ENCODE data around the gene WNT5B.

WNT5B gene

DNA sequence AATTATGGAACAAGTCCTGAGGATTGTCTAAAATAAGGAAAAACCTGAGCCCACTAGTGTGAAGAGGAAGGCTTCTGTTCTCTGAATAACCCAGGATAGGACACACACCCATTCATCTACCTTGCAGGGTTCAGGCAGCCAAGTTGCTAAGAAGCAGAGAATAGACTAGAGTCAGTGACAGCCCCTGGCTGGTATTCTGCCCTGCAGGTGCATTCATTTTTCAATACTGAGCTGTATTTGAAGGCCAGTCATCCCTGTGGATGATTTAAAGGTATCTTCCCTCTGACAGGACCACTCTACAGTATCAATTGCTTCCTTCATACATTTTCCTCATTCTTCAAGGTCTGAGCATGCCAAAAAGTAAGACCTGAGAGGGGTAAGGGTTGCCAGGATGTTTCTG is 22.9 kb downstream of the WNT5B start:
- DNase-seq (ENCODE audit: low spot score): no peak

DNA sequence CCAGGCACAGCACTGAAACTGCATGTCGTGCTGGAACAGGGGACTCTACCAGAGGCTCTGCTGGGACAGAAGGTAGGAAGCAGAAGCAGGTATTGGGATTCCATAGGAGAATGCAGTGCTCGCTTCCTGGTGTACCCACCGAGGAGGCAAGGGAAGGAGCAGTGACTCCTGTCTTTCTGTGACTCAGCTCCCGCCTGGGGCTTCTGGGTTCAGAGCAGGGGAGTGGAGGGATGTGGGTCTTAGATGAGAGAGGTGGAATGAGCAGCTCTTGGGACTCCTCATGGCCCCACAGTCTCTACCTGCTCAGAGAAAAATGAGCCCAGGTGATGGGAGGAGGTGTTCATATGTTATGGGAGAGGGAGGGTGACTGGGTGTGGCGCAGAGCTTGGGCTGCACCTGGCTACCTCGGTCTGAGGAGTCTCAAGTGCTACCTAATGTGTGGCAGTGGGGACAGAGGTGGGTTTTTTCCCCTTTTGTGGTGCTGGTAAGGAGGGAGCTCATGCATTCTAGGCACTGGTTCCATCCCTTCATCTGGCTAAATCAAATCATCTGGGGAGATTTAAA is 26.3 kb downstream of the WNT5B start:
- DNase-seq (ENCODE audit: low spot score): no peak

DNA sequence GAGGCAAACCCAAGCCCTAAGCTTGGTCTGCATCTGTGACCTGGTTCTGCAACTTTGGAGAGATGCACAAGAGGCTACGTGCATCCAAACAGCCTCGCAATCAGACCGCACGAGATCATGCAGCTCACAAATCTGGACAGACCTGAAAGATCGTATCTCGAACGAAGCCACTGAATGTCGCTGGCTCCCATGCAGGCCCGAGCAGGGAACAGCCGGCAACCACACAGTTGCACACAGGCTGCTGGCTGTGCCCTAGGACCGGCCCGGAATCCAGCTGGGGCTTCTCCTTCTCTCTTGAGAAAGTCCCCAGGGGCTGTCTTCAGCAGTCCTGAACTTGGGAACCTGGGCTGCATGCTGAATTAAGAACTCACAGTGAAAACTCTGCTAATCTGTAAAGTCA is 27.9 kb downstream of the WNT5B start:
- no peak for DNase-seq (ENCODE audit: low spot score)

DNA sequence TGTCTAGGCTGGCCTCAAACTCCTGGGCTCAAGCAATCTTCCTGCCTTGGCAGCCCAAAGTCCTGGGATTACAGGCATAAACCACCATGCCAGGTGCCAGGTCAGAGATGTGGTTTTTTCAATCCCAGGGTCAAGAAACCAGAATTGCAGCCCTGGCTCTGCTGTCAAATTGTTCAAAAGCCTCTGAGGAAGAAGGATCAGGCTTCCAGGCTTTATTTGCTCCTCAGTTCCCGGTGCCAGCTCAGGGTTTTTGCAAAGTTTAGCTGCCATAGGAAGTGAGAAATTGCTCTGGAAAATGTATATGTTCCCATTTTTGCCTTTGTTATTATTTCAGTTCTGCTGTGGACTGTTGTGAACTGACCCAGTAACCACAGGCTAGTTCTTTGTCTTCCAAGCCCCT is 28.7 kb downstream of the WNT5B start:
- DNase-seq (ENCODE audit: low spot score): no peak

DNA sequence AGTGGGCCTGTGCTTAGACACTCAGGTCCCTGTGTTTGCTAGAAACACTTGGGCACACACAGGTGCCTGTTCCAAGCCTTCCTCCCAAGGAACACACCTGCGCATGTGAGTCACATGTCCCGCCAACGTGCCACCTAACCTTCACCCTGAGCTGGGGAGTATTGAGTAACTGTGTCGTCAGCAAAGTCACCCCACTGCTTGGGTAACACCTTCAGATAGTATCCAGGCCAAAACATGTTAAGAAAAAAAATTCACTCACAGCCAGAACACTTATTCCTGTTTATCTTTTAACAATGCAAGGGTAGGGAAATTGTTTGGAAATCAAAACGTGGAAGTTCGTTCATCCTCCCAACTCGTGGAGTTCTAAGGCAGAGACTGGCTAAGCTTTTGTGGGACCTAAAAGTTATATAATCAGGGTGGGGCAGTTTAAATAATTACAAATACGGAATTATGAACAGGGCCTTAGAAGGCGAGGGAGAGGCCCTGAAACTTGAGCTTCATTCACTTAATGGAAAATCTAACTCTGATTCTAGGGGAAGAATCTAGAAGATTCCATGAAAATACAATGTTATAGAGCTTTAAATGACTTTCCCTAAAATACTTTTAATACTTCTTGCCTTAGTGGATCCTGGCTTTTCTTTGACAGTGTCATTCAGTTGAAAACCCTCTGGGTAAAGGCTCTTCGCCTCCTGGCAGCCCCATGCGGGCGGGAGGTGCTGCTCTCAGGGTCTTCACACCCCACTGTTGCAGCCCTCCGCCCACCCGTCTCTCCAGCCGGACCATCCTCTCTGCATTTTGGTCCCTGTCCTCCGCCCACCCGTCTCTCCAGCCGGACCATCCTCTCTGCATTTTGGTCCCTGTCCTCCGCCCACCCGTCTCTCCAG is 31.5 kb downstream of the WNT5B start:
- DNase-seq (ENCODE audit: low spot score): peak; percentile 57

DNA sequence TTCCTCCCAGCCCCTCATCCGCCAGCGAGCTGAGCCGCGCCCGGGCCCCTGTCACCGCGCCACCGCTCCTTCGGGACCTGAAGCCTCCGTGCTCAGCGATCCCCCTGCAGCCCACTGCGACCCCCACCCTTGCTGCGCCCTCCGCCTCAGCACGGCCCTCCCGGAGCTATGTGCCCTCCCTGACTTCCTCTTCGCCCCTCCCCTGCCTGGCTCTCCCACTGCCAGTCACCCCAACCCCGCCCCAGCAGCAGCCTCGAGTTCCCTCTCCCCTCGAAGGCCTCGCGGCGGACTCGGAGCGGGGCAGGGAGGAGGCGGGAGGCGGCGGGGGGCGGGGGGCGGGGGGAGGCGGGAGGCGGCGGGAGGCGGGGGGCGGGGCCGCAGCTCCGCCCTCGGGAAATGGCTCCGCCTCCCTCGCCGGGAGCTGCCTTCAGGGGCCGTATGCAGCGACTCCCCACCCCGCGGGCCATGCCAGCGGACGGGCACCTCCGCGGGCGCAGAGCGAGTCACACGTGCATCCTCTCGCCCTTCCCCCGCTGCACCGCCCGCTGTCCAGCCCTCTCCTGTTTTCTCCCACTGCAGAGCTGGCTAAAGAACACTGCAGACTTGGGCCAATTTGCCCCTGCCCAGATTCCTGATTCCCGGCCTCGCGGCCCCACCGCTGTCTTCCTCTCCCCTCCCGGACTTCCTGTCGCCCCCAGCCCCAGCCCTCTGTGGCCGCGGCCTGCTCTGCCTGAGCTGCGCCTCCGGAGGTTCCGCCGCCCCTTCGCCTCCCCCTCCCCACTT is 32.7 kb downstream of the WNT5B start:
- DNase-seq (ENCODE audit: low spot score): peak; percentile 92

DNA sequence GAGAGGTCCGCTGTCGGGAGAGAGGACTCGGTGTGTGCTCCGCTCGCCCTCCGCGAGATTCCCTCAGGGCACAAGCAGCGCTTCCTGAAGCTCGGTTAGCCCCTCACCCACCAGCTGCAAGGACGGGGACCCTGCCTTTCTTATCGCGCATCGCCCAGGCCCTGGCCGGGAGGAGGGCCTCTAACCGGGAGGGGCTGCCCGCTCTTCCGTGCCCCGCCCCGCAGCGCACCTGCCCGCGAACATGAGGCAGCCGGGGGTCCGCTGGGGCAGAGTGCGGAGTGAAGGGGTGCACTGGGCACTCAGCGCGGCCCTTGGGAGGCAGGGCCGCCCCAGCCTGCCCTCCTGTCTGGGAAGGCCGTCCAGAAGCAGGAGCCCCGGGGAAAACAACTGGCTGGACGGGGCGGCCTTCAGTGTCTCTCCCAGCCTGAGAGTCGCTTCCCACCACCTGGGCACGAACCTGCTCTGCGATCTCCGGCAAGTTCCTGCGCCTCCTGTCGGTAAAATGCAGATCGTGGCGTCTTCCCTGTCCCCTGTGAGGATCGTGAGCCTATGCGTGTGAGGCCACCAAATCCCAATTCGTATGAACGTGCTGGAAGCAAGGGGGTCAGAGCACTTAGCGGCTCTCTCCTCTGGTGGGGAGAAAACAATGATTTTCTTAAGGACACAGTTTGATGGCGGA is 33.9 kb downstream of the WNT5B start:
- DNase-seq (ENCODE audit: low spot score): no peak

DNA sequence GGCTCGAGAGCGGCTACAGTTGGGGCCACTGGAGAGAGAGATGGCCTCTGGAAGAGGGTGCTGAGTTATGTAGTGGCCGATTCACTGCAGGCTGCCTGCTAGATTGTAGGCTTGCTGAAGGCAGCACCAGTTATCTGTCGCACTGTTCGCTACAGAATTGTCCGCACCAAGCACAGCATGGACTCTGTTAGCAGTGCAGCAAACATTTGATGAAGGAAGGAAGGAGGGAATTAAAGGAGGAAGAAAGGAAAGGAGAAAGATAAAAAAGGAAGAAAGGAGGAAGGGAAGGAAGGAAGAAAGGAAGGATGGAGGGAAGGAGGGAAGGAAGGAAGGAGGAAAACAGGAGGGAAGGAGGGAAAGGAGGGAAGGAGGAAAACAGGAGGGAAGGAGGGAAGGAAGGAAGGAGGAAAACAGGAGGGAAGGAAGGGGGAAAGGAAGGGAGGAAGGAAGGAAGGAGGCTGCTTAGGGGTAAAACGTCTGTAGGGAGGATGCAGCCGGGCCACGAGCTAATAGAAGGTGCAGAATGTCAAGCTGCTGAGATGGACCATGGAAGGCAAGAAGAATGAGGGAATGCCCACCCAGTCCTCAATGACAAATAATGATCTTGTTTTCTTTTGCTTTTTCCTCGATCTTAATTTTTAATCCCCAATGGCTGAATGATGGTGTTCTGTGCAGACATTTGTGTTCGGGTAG is 34.6 kb downstream of the WNT5B start:
- no peak for DNase-seq (ENCODE audit: low spot score)

DNA sequence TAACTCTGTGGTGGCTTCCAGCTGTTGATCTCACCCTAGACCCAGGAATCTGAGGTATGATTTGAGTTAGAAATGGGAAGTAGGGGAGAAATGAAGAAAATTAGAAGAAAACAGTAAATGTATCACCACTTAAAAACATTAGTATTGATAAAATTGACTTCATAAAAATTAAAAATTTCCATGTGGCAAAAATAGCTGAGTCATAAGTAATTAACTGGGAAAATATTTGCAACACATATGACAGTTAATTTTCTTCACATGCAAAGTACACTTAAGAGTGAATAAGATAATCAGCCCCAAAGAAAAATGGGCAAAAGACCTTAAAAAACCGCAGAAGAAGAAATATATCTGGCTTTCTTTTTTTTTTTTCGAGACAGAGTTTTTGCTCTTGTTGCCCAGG is 36.3 kb downstream of the WNT5B start:
- DNase-seq (ENCODE audit: low spot score): no peak

DNA sequence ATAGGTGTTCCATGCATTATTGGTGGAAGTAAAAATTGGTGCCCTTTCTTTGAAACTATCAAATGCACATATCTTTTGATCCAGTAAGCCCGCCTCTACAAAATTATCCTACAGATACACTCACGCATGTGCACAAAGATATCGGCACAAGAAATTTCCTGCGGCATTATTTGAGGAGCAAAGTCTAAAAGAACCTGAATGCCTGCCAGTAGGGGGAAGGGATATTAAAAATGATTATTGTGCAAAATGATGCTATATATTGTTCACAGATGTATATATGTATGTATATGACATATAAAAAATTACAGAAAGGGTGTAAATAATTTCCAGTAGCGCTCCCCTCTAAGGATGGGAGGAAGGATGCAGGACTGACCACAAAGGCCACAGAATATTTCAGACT is 37.2 kb downstream of the WNT5B start:
- DNase-seq (ENCODE audit: low spot score): no peak

DNA sequence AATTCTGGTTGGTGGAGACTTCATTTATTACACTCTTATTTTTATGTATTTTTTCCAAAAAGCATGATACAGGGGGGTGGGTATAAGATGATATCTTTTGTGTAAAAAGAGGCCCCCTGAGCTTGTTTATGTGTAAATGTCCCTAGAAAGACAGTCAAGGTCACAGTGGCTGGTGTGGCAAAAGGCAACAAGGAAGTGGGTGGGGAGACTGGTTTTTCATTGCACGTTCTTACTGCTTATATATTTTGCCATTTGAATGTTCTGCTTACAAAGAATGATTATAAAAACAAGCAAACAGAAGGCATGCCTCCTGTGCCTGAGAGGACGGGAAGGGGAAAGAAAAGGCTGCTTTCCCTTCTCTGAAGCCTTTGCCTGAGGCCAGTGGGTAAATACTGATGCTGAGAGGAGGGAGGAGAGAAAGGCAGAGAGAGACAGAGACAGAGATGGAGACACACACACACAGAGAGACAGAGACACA is 37.7 kb downstream of the WNT5B start:
- DNase-seq (ENCODE audit: low spot score): no peak

DNA sequence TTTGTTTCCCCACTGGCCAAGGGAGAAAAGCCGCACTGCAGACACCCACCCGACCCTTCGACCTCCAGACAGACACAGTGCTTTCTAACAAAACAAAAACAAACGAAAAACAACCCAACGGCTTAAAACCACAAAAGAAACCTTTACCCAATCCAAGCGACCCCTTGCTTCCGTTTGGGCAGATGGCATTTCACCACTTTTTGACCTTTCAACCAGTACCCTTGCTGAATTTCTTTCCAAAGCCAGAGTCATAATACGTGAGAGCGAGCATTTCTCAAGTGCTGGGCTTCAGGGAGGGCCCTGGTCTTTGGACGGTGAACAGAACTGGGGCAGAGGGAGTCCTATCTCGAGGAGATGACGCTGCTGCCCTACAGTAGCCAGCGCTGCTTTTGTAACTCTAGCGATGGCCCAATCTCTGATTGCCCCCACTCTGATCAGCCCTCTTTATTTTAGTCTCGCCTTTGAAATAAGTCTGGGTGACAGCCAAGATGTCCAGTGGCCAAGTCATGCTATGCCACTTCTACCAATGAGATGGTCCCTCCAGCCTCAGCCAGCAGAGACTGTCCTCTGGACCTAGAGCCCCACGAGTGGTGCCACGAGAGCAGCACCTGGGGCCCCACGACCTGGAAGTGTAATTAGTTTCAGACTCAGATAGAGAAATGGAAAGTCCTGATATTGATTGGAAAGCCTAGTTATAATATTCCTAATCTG is 40.0 kb downstream of the WNT5B start:
- DNase-seq (ENCODE audit: low spot score): no peak

DNA sequence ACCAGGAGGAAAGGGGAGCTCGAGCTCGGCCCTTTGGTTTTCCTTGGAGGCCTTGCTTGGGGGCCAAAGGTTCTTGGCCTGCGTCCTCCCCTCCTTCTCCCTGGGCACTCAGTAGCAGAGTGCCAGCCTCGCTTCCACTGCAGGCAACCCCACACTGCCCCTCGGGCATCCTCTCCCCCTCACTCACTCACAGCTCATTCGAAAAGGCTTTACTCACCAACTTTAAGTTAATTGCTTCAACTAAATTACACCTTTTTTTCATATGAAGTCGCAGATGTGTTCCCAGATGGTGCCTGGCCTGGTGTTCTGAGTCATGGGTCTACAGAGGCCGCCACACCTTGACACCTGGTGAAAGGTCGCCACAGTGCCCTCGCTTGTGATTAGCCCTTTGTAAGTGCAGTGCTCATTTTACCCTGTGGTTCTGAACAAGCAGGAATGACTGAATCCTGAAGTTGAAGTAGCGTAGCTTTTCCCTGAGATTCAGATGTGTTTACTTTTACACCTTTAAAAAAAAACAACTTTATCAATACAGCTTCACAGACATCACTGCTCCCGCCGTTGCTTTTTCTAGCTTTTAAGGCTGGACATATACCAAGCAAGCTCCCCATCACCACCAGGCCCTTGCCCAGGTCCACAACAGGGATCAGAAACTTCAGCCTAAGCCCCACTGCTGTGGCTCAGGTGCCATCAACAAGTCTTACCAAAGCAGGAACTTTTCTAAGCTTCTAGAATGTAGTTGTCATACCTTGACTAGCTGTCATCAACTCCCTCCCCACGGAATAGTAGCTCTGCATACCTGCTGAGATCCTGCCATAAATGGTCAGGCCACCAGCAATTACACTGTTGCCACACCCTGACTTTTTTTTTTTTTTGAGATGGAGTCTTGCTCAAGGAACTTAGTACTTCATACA is 41.6 kb downstream of the WNT5B start:
- DNase-seq (ENCODE audit: low spot score): peak; percentile 92

DNA sequence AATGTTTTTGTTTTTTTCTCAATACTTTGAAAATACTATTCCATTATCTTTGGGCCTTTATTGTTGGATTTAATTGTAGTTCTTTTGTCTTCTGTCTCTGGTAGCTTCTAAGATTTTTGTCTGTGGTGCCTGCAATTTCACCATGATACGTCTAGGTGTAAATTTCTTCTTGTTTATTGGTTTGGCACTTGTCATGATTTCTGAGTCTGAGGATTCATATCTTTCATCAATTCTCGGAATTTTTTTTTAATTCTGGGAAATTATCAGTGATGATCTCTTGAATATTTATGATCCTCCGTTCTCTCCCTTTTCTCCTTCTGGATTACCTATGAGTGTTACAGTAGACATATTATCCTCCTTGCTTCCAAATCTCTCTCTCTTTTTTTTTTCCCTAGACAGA is 47.0 kb downstream of the WNT5B start:
- no peak for DNase-seq (ENCODE audit: low spot score)

DNA sequence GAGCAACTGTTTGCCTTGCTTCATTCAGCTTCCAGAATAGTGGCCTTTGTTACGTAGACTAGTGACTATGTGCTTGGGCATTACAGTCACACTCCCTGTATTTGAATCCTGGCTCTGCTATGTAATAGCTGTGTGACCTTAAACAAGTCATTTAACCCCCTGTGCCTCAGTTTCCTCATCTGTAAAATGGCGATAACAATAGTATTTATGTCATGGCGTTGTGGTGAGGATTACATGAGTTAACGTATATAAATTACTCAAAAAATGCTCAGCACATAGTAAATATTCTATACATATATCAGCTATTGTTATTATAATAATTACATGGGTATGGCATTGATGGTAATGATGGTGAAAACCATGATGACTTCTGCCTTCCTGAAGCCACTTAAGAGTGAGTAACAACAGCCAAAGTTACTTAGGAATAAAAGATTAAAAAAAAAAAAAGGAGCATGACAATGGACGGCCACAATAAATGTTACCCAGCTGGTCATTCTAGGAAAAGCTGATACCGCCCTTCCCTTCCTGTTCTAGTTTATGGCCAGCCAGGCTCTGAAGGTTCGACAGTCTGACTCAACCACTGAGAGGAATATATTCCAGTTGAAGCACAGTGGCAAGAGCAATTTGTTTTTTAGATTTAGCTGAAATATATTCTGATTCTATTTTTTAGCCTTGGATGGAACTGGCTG is 51.9 kb downstream of the WNT5B start:
- DNase-seq (ENCODE audit: low spot score): no peak

DNA sequence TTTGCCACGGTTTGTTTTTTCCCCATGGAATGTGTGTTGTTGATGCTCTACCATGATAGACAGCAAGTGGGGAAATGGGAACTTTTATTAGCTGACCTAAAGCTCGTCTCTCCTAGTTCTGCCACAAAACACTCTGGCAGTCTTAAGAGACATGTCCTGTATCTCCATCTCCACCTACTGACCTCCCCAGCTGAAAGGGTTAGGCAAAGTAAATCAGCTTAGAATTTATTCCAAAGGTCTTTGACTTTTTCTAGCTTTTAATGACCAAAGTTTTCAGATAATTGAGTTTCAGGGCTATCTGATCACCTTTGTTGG is 52.4 kb downstream of the WNT5B start:
- no peak for DNase-seq (ENCODE audit: low spot score)

DNA sequence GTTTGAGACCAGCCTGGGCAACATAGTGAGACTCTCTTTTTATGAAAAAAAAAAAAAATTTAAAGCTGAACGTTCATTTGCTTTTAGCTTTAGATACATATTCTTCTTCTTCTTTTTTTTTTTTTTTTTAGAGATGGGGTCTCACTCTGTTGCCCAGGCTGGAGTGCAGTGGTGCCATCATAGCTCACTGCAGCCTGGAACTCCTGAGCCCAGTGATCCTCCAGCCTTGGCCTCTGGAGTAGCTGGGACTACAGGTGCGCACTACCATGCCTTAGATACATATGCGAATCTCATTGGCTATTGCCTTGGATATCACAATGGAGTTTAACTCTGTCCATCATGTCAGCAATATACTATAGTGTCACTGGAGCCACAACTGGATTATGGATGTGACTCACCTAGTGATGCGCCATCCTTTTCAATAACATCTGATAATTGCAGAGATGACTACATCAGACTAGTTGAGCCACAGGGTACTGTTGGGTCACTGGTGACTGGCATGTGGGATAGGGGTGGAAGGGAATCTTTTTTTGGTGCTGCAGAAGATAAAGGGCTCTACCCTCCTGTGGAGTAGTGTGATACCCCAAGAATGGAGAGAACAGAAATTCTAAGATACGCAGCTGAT is 59.2 kb downstream of the WNT5B start:
- DNase-seq (ENCODE audit: low spot score): no peak

DNA sequence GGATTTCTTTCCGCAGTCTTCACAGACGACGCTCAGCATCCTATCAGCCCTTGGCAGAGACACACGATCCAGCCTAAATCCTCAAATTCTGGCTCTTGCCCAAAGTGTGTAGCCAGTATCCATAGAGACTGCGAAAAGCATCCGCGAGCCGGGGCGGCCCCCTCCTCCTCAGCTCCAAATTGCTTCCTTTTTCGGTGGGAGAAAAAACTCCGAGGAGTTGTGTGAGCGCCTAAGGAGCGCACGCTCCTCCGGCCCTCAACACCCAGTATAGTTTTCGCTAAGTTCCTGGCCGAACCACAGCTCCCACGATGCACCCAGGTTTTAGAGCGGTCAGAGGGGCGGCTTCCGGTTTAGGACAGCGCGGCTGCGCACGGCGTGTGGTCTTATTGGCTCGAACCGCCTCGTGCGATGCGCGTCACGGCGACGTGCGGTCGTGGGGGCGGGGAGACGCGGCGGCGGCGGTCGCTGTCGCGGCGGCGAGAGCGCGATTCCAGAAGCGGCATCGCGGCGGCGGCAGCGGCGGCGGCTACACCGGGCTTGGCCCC is 61.6 kb downstream of the WNT5B start, which contains the start of gene ADIPOR2:
Gene ADIPOR2, plus strand, starts transcription at position 493 of the 545 bp plus-strand sequence. CDS start 63,274 bp downstream, outside the sequence.
- DNase-seq (ENCODE audit: low spot score): peak; percentile 98

All from LoVo (cell line).